Measurements from ENCODE around the gene GUCA1A.
A peak's percentile ranks its signal among the peaks of the same experiment; 100 is the strongest.
"Not testable (repeated sequence)": the region's sequence is repeated elsewhere in the genome, so short reads cannot be mapped to it uniquely, and the experiment has no call there.

The GUCA1A gene

DNA sequence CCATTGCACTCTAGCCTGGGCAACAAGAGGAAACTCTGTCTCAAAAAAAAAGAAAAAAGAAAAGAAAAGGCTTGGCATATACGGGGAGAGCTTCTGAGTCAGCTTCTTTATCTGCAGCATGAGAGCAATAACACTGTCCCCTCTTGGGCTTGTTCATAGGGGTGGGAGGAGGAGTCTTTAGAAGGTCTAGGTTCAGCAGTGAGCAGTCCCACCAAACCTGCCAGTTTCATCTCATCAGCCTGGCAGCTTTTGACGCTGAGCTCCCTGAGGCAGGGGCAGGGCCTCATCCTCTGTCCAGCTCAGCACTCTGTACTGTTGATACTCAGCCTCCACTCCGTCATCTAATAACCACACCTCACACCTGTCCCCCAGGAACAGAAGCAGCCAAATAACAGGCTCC is 25.1 kb upstream of the GUCA1A start:
- DNase-seq = no peak

DNA sequence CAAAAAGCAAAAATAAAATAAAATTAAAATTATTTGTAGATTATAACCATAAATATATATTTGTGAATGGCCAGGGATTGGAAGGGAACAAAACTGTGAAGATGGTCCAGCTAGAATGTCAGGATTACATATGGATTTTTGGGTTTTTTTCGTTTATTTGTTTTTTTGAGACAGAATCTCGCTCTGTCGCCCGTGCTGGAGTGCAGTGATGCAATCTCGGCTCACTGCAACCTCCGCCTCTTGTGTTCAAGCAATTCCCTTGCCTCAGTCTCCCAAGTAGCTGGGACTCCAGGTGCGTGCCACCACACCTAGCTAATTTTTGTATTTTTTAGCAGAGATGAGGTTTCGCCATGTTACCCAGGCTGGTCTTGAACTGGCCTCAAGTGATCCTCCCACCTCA is 22.9 kb upstream of the GUCA1A start:
- no peak for DNase-seq

DNA sequence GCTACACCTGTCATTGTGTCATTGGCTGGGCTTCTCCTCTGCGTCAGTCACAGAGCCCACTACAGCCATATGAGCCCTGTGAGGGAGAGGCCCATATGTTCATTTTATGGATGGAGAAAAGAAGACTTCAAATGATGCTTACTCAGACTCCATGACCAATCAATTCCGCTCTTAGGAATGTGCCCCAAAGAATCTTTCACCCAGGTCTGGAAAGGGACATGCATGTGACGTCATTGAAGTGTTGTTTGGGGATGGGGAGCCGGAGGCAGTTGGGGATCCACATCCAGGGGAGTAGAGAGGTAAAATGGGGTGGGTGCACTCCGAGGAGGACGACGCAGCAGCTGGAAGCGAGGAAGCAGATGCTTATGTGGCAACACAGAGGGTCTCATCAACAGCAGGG is 21.1 kb upstream of the GUCA1A start:
- DNase-seq = no peak

DNA sequence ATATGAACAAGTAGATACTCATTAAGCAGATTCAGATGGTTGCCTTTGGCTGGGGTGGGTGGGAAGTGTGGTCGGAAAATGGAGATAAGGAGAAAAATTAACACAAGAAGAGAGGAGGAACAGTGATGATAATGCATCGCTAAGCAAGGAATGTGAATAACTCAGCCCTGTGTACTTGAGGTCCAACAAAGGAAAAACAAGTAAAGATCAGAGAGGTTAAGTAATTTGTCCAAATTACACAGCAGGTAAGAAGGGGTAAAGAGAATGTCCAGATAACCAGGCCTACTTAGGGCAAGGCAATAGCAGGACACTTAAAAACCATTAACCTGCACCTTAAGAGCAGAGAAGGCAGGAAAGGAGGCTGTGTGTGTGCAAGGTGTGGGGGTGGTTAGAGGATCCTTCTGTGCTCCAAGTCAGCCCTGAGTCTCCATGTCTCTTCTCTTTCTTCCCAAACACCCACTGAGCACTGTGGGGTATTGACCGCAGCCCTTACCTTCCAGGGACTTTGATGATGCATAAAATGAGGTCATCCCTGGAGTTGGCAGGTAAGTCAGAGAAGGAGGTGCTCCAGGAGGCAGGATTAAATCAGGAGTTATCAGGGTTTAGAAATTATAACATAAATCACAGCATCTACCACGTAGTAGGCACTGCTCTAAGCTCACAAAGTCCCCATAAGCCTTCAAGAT is 20.5 kb upstream of the GUCA1A start:
- not testable (repeated sequence) for DNase-seq

DNA sequence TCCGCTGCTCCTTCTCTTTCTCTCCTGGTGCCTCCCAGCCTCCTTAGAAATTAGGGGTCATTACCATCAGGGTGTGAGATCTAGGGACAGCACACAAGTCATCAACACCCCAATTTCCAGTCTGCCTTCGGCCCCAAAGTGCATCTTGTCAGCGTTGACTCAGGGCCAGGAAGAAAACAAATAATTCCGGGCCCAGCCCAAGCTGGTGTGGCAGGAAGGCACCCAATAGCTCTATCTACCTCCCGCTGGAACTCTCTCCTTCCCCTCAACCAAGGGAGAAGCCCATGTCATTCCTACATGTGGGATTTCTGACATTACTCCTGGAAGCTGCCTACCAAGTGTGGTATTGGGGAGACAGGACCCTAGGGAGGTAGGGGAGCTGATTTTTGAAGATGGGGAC is 19.2 kb upstream of the GUCA1A start:
- DNase-seq = no peak

DNA sequence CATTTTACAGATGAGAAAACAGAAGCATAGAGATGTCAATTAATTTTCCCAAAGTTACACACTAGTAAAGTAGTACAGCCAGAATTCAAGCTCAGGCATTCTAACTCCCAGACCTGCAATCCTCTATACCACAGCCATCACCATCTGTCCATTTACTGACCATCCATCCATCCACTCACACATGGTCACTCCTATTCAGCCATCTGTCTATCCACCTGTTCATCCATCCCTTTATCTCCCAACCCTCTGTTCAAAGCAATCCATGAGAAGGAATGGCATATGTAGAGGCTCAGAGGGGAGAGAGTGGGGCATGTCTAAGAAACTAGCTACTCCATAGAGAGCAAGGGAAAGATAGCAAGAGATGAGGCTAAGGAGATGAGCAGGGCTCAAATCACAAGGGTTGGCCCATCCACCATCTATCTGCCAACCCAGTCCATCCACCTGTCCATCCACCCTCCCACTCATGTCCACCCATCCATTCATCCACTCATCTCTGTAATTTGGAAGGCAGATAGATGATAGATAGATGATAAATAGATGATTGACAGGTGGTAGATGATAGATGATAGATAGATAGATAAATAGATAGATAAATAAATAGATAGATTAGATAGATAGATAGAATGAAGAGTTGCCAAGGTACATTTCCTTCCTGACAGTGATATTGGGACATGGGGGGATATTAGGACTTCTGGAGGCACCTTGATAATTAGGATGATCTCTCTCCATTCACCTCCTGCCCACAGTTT is 18.5 kb upstream of the GUCA1A start:
- no peak for DNase-seq

DNA sequence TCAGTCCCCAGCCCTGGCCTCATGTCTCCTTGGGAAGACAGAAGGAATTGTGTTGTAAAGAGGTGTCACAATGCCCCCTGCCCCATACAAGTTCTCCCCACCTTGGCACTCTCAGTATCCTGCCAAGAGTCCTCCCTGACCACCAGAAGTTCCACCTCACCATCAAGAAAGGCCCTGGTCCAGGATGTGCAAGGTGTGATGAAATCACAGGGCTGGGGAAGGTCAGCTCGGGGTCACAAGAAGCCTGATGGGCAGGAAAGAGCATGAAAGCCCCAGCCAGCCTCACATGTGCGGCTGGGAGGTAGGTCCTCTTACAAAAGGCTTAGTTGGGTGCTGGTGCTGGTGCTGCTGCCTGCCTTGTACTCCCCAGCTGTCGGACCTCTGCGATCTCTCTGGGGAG is 17.9 kb upstream of the GUCA1A start:
- no peak for DNase-seq

DNA sequence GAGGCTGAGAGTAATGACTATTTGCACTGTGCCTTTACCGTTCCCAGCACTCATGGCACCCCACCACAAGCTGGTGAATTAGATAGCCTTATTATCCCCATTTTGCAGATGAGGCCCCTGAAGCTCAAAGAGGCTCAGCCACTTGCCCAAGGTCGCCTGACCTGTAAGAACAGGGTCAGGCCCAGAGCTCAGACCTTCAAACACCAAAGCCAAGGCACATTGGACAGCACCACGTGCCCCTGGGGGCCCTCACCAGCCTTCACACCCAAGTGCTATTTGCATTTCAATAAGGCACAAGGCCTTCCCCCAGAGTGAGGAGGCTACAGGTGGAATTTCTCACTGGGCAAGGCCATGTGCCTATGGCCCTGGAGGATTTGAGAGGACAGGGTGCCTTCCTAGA is 16.5 kb upstream of the GUCA1A start:
- DNase-seq = no peak

DNA sequence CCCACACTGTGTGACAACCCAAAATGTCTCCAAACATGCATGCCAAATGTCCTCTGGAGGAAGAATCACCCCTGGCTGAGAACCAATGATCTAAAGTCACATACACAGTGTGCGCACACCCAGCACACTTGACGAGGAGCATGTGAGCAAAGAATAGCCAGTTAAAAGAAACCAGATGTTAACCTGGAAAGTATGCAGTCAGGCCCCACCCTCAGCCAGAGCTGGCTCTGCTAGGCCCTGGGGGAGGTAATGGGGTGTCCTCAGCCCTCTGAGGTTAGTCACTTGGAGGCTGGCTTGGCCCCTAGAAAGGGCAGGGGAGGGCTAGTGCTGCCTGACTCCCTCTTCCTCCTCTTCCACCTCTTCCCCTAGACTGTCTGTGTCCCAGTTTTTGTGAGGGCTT is 15.2 kb upstream of the GUCA1A start:
- DNase-seq = no peak

DNA sequence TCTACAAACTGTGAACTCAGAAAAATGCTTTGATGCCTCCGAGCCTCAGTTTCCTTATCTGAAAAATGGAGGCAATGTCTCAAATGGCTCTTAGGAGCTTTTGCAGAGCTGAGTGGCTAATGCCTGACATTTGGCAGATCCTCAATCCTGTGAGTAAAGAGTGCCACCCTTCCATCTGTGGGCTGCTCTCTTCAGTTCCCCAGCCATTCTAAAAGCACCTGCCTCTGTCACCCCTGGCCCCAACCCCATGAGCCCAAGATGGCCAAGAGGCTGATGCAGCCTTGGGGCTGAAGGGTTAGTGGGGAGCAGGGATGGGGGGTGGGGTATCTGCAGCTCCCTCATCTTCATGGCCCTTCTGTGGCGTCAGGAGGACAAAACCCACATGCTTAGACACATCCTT is 14.5 kb upstream of the GUCA1A start:
- DNase-seq = no peak

DNA sequence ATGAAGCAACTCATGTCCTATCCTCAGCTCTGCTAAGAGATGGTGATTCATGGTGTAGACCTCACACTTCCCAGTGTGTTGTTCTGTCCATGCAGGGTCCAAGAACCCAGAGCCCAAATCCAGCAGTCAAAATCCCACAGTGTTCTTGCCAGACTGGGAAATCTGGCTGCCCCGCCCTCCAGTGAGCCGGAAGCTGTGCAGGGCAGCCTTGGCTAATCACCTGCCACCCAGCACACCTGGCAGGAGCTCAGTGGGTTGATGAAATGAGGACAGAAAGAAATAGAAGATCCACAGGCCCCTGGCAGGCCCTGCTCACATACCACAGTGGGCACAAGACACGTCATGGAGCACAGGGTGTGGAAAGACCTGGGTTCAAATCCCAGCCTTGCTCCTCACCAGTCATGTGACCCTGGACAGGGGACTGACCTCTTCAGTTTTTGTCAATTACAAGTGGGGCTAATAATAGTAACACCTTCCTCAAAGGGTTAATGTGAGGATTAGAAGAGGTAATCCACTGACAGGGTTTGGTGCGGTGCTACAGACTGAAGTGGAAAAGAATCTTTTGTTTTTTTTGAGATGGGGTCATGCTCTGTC is 13.6 kb upstream of the GUCA1A start:
- DNase-seq = no peak

DNA sequence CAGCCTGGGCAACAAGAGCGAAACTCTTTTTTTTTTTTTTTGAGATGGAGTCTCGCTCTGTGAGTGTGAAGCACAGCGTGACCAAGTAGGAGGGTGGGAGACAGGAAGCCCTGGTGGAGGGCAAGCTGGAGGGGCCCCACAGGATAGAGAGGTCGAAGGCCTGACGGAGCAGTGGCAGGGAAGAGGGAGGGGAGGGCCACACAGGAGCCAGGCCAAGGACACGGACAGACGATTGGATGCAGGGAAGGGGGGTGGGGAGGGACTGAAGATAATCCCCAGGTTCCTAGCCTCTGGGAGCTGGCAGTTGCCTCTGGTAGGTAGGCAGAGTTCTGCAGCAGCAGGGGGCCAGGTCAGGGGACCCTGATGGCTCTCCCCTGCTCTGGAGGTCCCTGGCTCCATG is 10.8 kb upstream of the GUCA1A start:
- no peak for DNase-seq

DNA sequence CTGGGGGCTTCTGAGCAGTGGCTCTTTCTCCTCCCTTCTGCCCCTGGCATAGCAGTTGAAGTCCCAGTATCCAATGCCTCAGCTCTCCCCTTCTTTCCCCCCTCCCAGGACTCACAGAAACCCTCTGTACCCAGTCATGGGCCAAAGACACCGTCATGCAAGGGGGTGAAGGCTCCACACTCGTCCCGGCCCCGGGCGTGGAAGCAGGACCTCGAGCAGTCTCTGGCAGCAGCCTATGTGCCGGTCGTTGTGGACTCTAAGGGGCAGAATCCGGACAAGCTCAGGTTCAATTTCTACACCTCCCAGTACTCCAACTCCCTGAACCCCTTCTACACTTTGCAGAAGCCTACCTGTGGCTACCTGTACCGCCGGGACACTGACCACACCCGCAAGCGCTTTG is 10.4 kb upstream of the GUCA1A start:
- no peak for DNase-seq

DNA sequence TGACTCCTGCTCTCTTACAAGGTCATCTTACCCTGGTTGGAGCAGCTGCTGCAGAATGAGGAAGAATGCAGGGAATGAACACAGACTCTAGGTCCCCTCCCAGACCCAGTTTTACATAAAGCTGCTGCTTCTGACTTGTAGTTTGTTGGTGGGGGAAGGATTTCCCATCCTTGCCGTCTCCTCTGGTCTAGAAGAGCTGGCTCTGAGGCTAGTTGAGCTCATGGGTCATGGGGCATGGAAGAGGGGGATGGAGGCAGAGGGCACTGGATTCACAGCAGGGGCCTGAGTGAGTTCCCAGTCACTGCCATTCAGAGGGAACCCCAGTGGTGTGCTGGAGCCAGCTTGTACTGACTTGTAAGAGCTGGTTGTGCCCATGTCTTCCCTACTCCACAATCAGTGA is 9.2 kb upstream of the GUCA1A start:
- no peak for DNase-seq

DNA sequence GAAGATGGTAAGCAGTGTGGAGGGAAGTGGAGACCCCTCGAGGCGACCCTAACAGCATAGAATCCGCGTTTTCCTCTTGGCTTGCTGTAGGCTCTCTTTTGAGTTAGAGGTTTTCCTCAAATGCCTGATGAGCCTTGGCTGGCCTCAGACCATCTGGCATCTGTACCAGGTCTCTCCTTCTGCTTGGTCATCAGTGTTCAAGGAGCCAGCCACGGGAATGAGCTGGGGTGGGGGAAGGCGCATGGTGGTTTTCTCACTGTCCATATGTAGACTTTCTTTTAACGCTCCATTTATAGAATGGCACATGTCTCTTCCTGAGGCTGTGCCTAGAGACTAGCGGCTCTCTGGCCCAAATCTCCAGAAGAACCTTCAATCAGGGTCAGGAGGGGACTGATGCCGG is 8.1 kb upstream of the GUCA1A start:
- no peak for DNase-seq

DNA sequence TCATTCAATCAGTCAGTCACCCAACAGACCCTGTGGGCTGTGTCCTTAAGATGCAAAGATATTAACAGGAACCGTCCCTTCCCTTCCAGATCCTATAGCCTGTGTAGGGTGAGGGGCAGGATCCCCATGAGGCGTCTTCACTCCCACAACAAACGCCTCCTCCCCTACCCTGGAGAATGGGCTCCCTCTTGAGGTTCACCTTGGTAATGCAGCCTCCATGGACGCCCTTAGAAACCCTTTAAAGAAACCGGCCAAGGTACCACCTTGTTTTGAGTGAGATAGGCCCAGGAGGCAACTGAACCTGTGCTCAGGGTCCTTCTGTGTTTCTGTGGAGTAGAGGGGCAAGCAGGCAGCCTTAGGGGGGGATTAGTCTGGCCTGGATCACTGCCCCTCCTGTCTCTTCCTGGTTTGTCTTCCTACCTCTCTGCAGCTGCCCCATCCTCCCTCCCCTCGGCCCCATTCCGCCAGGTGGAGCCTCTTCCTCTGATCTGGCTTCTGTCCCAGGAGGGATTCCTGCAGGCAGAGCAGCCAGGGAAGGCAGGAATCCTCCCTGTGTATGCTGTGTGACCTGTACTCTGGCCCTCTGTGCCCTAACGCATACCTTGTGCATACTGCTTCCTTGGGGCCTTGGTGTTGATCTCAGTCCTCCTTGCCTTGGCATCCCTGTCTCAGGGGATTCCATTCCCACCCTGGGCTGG is 6.6 kb upstream of the GUCA1A start:
- peak; percentile 69 for DNase-seq

DNA sequence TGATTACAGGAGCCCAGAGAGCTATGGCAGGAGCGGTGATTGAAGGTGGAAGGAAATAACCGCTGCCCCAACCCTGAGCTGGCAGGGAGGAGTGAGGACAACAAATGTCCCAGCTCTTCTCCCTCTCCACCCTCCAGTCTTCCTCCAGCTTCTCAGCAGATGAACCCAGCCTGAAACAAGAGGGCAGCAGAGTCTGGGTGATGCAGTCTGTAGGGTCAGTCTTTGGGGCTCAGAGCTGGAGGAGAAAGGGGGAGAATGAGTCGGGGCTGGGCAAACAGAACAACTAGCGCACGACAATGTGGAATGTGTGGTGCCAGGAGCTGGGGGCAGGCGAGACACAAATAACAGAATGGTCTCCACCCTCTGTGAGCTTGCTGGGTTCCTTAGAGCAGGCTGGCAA is 4.5 kb upstream of the GUCA1A start:
- no peak for DNase-seq

DNA sequence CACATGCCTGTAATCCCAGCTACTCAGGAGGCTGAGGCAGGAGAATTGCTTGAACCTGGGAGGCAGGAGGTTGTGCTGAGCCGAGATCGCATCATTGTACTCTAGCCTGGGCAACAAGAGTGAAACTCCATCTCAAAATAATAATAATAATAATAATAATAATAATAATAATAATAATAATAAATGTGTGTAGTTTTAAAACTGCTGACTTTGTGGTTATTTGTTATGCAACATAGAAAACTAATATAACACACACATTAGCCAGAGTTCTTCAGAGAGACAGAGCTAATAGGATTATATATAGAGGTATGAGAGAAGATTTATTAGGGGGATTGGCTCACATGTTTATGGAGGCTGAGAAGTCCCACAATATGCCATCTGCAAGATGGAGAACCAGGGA is 3.4 kb upstream of the GUCA1A start:
- DNase-seq = not testable (repeated sequence)

DNA sequence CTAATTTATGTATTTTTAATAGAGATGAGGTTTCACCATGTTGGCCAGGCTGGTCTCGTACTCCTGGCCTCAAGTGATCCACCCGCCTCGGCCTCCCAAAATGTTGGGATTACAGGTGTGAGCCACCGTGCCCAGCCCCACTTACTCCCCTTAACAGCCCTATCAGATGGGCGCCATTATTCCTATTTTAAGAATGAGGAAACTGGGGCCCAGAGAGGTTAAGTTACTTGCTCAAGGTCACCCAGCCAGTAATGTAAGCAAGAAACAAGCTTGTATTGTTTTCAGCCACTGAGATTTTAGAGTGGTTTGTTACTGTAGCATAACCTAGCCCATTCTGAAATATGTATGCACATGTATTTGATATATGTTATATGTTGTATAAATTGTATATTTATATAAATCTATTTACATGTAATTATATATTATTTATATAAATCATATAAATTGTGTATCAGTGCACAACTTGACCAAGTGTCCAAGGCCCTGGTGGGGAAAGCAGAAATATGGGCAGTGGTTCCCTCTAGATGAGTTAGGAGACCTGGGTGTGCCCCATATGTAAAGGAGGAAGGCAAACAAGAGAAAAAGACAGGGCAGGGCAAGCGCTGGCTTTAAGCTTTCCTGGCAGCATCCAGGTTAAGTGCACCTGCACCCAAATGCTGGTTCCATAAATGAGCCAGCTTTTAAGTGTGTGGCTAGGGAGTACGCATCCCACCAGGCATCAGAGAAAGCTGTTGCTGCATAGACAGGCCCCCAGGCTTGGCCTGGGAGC is 1.2 kb upstream of the GUCA1A start:
- no peak for DNase-seq

DNA sequence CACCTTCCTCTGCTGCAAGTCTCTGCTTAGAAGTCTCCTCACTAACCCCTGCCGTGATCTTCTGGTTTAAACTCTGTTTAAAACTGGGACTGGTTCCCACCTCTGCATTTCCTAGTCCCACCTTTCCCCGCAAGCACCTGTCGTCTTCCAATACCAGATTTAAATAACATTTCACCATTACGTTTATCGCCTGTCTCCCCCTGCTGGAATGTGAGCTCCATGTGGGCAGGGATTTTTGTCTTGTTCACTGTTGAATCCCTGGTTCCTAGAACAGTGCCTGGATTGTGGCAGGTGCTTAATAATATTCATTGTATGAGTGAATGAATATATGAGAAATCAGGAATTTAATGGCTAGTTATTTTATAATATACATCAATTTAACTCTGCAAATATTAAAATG is 2.7 kb downstream of the GUCA1A start:
- no peak for DNase-seq

DNA sequence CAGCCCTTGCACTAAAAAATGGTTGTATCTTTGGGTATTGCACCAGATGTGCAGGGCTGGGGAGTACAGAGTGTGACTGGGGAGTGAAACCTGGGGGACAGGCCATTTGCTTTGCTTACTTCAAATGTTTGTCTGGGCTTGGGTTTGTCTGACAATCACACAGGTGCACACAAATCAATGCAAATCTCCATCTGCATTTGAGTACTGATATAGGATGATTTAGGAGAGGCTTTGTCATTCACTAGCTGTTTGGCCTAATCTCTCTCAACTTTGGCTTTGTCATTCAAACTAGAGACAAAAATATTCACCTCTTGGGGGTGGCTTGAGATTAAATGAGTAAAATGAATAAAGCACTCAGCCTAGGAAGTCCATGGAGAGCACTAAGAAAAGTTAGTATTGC is 3.8 kb downstream of the GUCA1A start:
- DNase-seq = no peak

DNA sequence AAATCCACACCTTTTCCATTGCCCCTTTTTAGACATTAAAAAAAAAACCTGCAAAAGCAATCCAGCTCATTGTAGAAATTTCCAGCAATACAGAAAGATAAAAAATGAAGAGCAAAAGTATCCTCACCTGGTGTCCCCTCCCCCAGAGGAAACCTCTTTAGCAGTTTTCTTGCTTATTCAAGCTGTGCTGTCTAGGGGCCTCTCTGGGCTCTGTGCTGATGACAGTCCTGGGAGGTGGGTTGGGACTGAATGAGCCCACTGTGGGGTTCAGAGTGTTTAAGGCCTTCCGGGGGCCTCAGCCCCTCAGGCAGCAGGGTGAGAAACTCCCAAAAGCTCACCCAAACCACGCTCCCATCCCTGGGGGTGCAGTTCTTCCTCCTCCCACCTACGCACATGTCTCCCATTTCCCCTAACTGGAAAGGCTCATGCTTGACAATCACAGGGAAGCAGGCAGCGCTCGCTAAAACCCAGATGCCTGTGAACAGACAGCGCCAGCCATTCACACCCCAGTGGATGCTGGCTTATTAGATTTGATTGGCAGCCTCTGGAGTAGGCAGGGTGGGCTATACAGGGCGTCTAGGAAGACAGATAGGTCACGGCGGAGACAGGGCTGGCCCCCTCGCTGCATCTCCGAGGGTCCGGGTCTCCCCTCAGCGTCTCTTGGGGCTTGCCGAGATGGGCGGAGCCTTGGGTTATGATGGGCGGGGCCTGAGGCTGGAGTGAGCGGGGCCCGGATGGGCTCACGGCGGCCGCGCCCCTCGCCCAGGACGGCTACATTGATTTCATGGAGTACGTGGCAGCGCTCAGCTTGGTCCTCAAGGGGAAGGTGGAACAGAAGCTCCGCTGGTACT is 4.6 kb downstream of the GUCA1A start:
- no peak for DNase-seq

Measured in effector CD4-positive, alpha-beta T cell (primary cell).